Keratinocyte (primary cell): Measurements from ENCODE around the gene CALML6. TPM values are rescaled to one million over a fixed set of nuclear protein-coding genes. Genes with fewer than 3 reads are reported as not detected.

Experiments
- DNase-seq: peaks from one replicate; pipeline ENCODE4 v3.0.0-alpha.2; 2011; ENCODE audit warnings: low read depth, missing footprints, low spot score
- FAIRE-seq: peaks from 2 replicates; lab custom pipeline; 2011; peaks lifted over from hg19 to GRCh38; lab: Jason Lieb, UNC
- H2AFZ ChIP-seq: 2 replicates; pipeline ENCODE4 v1.6.0; 2012; ENCODE audit warnings: low read length, control low read depth, inconsistent platforms; ENCODE audit not compliant: control insufficient read depth
- H3K27ac ChIP-seq: 2 replicates; pipeline ENCODE4 v1.5.1; 2011; ENCODE audit warnings: low read length; ENCODE audit not compliant: control insufficient read depth, insufficient read depth
- H3K27me3 ChIP-seq: 3 replicates; pipeline ENCODE4 v1.6.0; 2011; ENCODE audit warnings: low read length; ENCODE audit not compliant: control insufficient read depth, insufficient read depth; ENCODE audit errors: extremely low read depth
- H3K36me3 ChIP-seq, 2 experiments: 2 replicates in 1 of 2; 3 replicates in 1 of 2; pipeline ENCODE4 v1.5.1; 2011; ENCODE audit warnings: low read length in 2 of 2, mild to moderate bottlenecking in 1 of 2; ENCODE audit not compliant: control insufficient read depth in 2 of 2, insufficient read depth in 2 of 2; ENCODE audit errors: extremely low read depth in 1 of 2
- H3K4me1 ChIP-seq: 3 replicates; pipeline ENCODE4 v1.5.1; 2011; ENCODE audit warnings: low read length; ENCODE audit not compliant: control insufficient read depth, insufficient read depth; ENCODE audit errors: extremely low read depth
- H3K4me2 ChIP-seq: 3 replicates; pipeline ENCODE4 v1.6.0; 2011; ENCODE audit warnings: low read depth, low read length; ENCODE audit not compliant: control insufficient read depth, insufficient read depth; ENCODE audit errors: extremely low read depth
- H3K4me3 ChIP-seq, 3 experiments: fragments of 200-600 bp in 1 of 3; sonication (generic) in 1 of 3; 2 replicates in 2 of 3; 3 replicates in 1 of 3; pipeline ENCODE4 v1.5.1; 2011 to 2016; ENCODE audit warnings: low read length in 3 of 3, mild to moderate bottlenecking in 3 of 3, control low read depth in 2 of 3, inconsistent platforms in 1 of 3, low read depth in 1 of 3, mixed read lengths in 1 of 3, mixed run types in 1 of 3, moderate library complexity in 1 of 3; ENCODE audit not compliant: control insufficient read depth in 2 of 3, insufficient read depth in 2 of 3; ENCODE audit errors: extremely low read depth in 1 of 3
- H3K79me2 ChIP-seq: 2 replicates; pipeline ENCODE4 v1.6.0; 2012; ENCODE audit warnings: low read length; ENCODE audit not compliant: control insufficient read depth, insufficient read depth
- H3K9ac ChIP-seq: 3 replicates; pipeline ENCODE4 v1.6.0; 2011; ENCODE audit warnings: low read length; ENCODE audit not compliant: control insufficient read depth, insufficient read depth; ENCODE audit errors: extremely low read depth
- H3K9me1 ChIP-seq: 3 replicates; pipeline ENCODE4 v1.6.0; 2011; ENCODE audit warnings: low read length; ENCODE audit not compliant: control insufficient read depth, insufficient read depth; ENCODE audit errors: extremely low read depth
- H3K9me3 ChIP-seq: 2 replicates; pipeline ENCODE4 v1.5.1; 2012; ENCODE audit warnings: low read depth, low read length; ENCODE audit not compliant: control insufficient read depth
- H4K20me1 ChIP-seq: 3 replicates; pipeline ENCODE4 v1.6.0; 2011; ENCODE audit warnings: low read length; ENCODE audit not compliant: control insufficient read depth, insufficient read depth; ENCODE audit errors: extremely low read depth
- EZH2 ChIP-seq: IDR thresholded peaks from one replicate; pipeline ENCODE4 v1.6.1; 2012; ENCODE audit warnings: inconsistent platforms, mild to moderate bottlenecking, low read length, moderate library complexity
- dilution Hi-C: fragments of 300-500 bp; cut with MboI; formaldehyde crosslinking; loops from one replicate; pipeline ENCODE4 v1.7.0; 2020; ENCODE audit warnings: low sequenced_read_pairs; ENCODE audit not compliant: extremely low pct_ligation_motif_present
- polyA plus RNA-seq, 5 experiments: library from polyadenylated mRNA; depleted of rRNA in 3 of 5; stranded (reverse) in 3 of 5; stranded (forward) in 1 of 5; unstranded in 1 of 5; fragments of >200 nt; gene quantifications; 1 replicate in 1 of 5; 2 replicates in 3 of 5; 3 replicates in 1 of 5; pipeline versions ENCODE4 v1.2.1 to v1.2.3, GENCODE V29; 2011 to 2012; ENCODE audit warnings: missing spikeins in 2 of 5, low read depth in 1 of 5, low replicate concordance in 1 of 5
- TF ChIP-seq, protein P1 (sequence below), 3 experiments: IDR thresholded peaks in 1 of 3; conservative IDR thresholded peaks in 1 of 3; optimal IDR thresholded peaks in 1 of 3; 2 replicates in 2 of 3; 3 replicates in 1 of 3; pipeline versions ENCODE3 to v1.5.1; 2011; ENCODE audit warnings: low read length in 3 of 3, mild to moderate bottlenecking in 3 of 3, moderate library complexity in 2 of 3, control low read depth in 1 of 3, inconsistent platforms in 1 of 3; ENCODE audit not compliant: insufficient read depth in 2 of 3; ENCODE audit errors: extremely low read depth in 1 of 3

Gene CALML6
- polyA plus RNA-seq, 1 donor (not counting 4 experiments of a cell fraction or from before 2014, with no cell fraction given) = 0.08 TPM

GRCh38 chr1:1869469-1869868, 45.6 kb upstream of the CALML6 start:
- Histone ChIP-seq H3K9ac (no peak overlapping the region), H3K9me3 (no peaks in the 10 kb centered on the region), H3K4me2 (no peak overlapping the region), H3K4me1 (no peaks in the 10 kb centered on the region), H3K4me3 (no peak overlapping the region), H4K20me1 (peaks cover 55% of the 10 kb centered on the region), H3K27me3 (no peaks in the 10 kb centered on the region), H3K36me3 (peaks cover 12 to 15% of the 10 kb centered on the region in 2 experiments), H3K27ac (no peak overlapping the region), H3K9me1 (peaks cover 3% of the 10 kb centered on the region), H2AFZ (no peak overlapping the region), H3K79me2 (peaks cover 98% of the 10 kb centered on the region)
- TF ChIP-seq, protein P1, sequence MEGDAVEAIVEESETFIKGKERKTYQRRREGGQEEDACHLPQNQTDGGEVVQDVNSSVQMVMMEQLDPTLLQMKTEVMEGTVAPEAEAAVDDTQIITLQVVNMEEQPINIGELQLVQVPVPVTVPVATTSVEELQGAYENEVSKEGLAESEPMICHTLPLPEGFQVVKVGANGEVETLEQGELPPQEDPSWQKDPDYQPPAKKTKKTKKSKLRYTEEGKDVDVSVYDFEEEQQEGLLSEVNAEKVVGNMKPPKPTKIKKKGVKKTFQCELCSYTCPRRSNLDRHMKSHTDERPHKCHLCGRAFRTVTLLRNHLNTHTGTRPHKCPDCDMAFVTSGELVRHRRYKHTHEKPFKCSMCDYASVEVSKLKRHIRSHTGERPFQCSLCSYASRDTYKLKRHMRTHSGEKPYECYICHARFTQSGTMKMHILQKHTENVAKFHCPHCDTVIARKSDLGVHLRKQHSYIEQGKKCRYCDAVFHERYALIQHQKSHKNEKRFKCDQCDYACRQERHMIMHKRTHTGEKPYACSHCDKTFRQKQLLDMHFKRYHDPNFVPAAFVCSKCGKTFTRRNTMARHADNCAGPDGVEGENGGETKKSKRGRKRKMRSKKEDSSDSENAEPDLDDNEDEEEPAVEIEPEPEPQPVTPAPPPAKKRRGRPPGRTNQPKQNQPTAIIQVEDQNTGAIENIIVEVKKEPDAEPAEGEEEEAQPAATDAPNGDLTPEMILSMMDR (optimal IDR thresholded peaks at IDR 0.05 in 1 of 3, IDR thresholded peaks at IDR 0.05 in 1 of 3, conservative IDR thresholded peaks at IDR 0.05 in 1 of 3; ENCODE audit: extremely low read depth in 1 of 3, insufficient read depth in 2 of 3, low read length in 3 of 3) = no peak
- no peak for TF ChIP-seq EZH2
- DNase-seq (no peak), FAIRE-seq (no peak)
- dilution Hi-C loops = no loop called here

DNA sequence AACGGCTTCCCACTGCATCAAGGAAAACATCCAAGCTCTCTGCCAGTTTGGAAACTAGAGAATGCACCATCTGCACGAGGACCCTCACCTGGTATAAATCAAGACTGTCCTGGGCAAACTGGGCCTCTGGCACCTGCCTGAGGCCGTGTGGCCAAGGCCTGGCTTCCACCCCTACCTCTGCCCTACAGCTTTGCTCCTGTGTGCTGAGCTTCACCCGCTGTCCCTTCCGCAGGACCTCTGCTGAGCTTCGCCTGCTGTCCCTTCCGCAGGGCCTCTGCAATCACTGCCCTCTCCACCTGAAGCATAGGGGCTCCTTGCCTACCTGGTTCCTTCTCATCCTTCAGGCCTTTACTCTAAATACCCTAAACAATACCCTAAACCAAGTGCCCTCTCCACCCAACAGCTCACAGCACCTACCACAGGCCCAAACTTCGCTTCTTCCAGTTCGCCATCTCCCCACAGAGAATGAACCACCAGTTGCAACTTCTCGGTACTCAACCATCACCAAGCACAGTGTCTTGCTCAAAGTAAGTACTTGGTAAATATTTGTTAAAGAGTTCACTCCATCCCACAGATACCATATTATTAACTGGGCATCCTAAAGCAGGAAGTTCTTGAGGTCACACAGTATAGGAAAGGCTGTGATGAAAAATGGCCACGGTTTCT, 42.6 kb upstream of the CALML6 start:
- dilution Hi-C loops = no loop called here
- Histone ChIP-seq H3K4me3 (no peak overlapping the region), H3K9me1 (peaks cover 3% of the 10 kb centered on the region), H3K27ac (no peak overlapping the region), H3K4me2 (no peak overlapping the region), H3K9me3 (no peaks in the 10 kb centered on the region), H4K20me1 (peaks cover 70% of the 10 kb centered on the region), H3K9ac (no peak overlapping the region), H3K36me3 (peaks cover 25 to 33% of the 10 kb centered on the region in 2 experiments), H3K27me3 (no peaks in the 10 kb centered on the region), H3K4me1 (no peaks in the 10 kb centered on the region), H2AFZ (no peak overlapping the region), H3K79me2 (peaks cover 99% of the 10 kb centered on the region)
- FAIRE-seq = no peak
- no peak for DNase-seq
- TF ChIP-seq, protein P1 (optimal IDR thresholded peaks at IDR 0.05 in 1 of 3, IDR thresholded peaks at IDR 0.05 in 1 of 3, conservative IDR thresholded peaks at IDR 0.05 in 1 of 3; ENCODE audit: extremely low read depth in 1 of 3, insufficient read depth in 2 of 3, low read length in 3 of 3) = no peak
- no peak for TF ChIP-seq EZH2
